K562 (cell line): ENCODE measurements around the gene NPDC1. TPM values are rescaled to one million over a fixed set of nuclear protein-coding genes. Genes with fewer than 3 reads are reported as not detected.

ENCODE experiments used
- CHD4 ChIP-seq: fragments of 200-600 bp; sonication (generic); IDR thresholded peaks from 3 replicates; pipeline ENCODE4 v1.6.1; 2012; ENCODE audit warnings: low read depth, mild to moderate bottlenecking, mixed read lengths, low read length, inconsistent platforms; ENCODE audit not compliant: insufficient read depth, insufficient replicate concordance, poor library complexity, severe bottlenecking
- E2F4 ChIP-seq: sonication (generic); formaldehyde crosslinking; IDR thresholded peaks from 2 replicates; pipeline ENCODE4 v1.8.0; 2022; ENCODE audit warnings: mild to moderate bottlenecking, low read depth, missing genetic modification reagents
- EGR1 ChIP-seq: fragments of 450-650 bp; conservative IDR thresholded peaks from 2 replicates; pipeline ENCODE4 v1.6.1; 2017; ENCODE audit warnings: mild to moderate bottlenecking
- HNRNPH1 ChIP-seq: fragments of 200-400 bp; formaldehyde crosslinking; optimal IDR thresholded peaks from 2 replicates; pipeline ENCODE3; 2017; ENCODE audit warnings: low read depth, mild to moderate bottlenecking, low read length, moderate library complexity
- KAT2B ChIP-seq: IDR thresholded peaks from one replicate; pipeline ENCODE4 v1.6.1; 2012; ENCODE audit warnings: low read depth, mild to moderate bottlenecking, control low read depth, inconsistent platforms, low read length, moderate library complexity
- MTA3 ChIP-seq: fragments of 450-650 bp; formaldehyde crosslinking; IDR thresholded peaks from 2 replicates; pipeline ENCODE4 v1.6.1; 2017; ENCODE audit warnings: mild to moderate bottlenecking, borderline replicate concordance
- POLR2G ChIP-seq: fragments of 200-400 bp; formaldehyde crosslinking; IDR thresholded peaks from 2 replicates; pipeline ENCODE4 v1.6.1; 2017; ENCODE audit warnings: low read depth, mild to moderate bottlenecking, antibody characterized with exemption, low read length, moderate library complexity
- REST ChIP-seq, 2 experiments: fragments of 450-650 bp; formaldehyde crosslinking in 1 of 2; IDR thresholded peaks; 2 replicates each; pipeline versions ENCODE4 v1.4.0 to v1.6.1; 2014 to 2020; ENCODE audit warnings: mild to moderate bottlenecking in 2 of 2, borderline replicate concordance in 1 of 2, low read depth in 1 of 2
- ZBTB7A ChIP-seq: IDR thresholded peaks from 2 replicates; pipeline ENCODE4 v1.6.1; 2011; ENCODE audit warnings: low read depth, mild to moderate bottlenecking, low read length, moderate library complexity, borderline replicate concordance; ENCODE audit not compliant: control insufficient read depth
- ZC3H4 ChIP-seq: sonication (generic); formaldehyde crosslinking; IDR thresholded peaks from 2 replicates; pipeline ENCODE4 v1.9.0; 2021; ENCODE audit warnings: missing genetic modification reagents, borderline replicate concordance
- ZNF175 ChIP-seq: fragments of 200-800 bp; sonication (Bioruptor generic); IDR thresholded peaks from 2 replicates; pipeline ENCODE4 v1.6.1; 2016; ENCODE audit warnings: low read depth, mild to moderate bottlenecking, missing genetic modification characterization, missing compliant biosample characterization
- ZNF518B ChIP-seq: fragments of 250-450 bp; sonication (Bioruptor Pico); IDR thresholded peaks from 2 replicates; pipeline ENCODE4 v1.5.0; 2021; ENCODE audit warnings: mild to moderate bottlenecking, moderate library complexity
- polyA plus RNA-seq, 8 experiments: library from polyadenylated mRNA; depleted of rRNA in 4 of 8; stranded (reverse) in 5 of 8; unstranded in 3 of 8; fragments of >200 nt; fragmentation: Nextera tagmentation in 2 of 8; fragmentation: Illumina TruSeq in 1 of 8; extraction: Ambion mirVana in 2 of 8; extraction: Trizol in 1 of 8; gene quantifications; 2 replicates each; pipeline versions ENCODE4 v1.2.1 to v1.2.3, GENCODE V29; 2011 to 2014; ENCODE audit warnings: inconsistent platforms in 1 of 8, missing spikeins in 1 of 8
- total RNA-seq, 7 experiments: library from RNA; depleted of rRNA in 6 of 7; stranded (reverse); fragments of >200 nt in 6 of 7; fragmentation: Illumina TruSeq in 2 of 7; extraction: Trizol in 2 of 7; gene quantifications; 2 replicates each; pipeline versions ENCODE4 v1.2.1 to v1.2.3, GENCODE V29; 2011 to 2021; ENCODE audit warnings: low replicate concordance in 1 of 7

NPDC1 gene
- total and polyA plus RNA-seq, 9 of the 15 experiments (the other 6 are each of a cell fraction or from before 2014, with no cell fraction given), result 0.06 to 2.1 (median 0.53) TPM; not detected in 3

- TF ChIP-seq REST (IDR thresholded peaks at IDR 0.05; ENCODE audit: borderline replicate concordance), result peak; percentile 63
- peak; percentile 17; the same call in 1 of the 2 replicates for TF ChIP-seq REST (CRISPR knock-in tag; IDR thresholded peaks at IDR 0.05; ENCODE audit: low read depth)
- no peak for TF ChIP-seq HNRNPH1
- peak; percentile 24; the same call in 1 of the 2 replicates for TF ChIP-seq EGR1
- no peak for TF ChIP-seq ZNF518B (CRISPR knock-in tag)
- TF ChIP-seq MTA3, result 0 out of 2 replicates have a peak, but pooled peaks have one; percentile 26
- no peak for TF ChIP-seq CHD4
- TF ChIP-seq ZNF175 (CRISPR knock-in tag), result no peak
- no peak for TF ChIP-seq E2F4
- TF ChIP-seq ZC3H4 (CRISPR knock-in tag), result no peak
- TF ChIP-seq POLR2G, result peak; percentile 20; the same call in 1 of the 2 replicates
- TF ChIP-seq KAT2B, result no peak
- no peak for TF ChIP-seq ZBTB7A
These were observed 18.3 kb upstream of the NPDC1 start (continued) for GRCh38 chr9:137064027-137064879.
